ENCODE data around the gene PLEKHA6.

The PLEKHA6 gene

GRCh38 chr1:204359131-204359473 is 627 bp downstream of the PLEKHA6 start:
- Histone ChIP-seq H3K4me3 (ENCODE audit: low read length) (no peak overlapping the region), H4K20me1 (ENCODE audit: control insufficient read depth, insufficient read depth, low read depth, low read length) (no peaks in the 10 kb centered on the region), H3K27ac (ENCODE audit: low read depth, low read length) (no peak overlapping the region), H3K27me3 (ENCODE audit: control insufficient read depth, low read length) (peaks cover 40% of the 10 kb centered on the region), H3K9me2 (replicated peaks; ENCODE audit: control insufficient read depth, low read length) (no peaks in the 10 kb centered on the region), H3K9me3 (ENCODE audit: control insufficient read depth, insufficient read depth, low read length) (no peaks in the 10 kb centered on the region), H3K4me2 (ENCODE audit: low read length) (no peak overlapping the region), H3F3A (ENCODE audit: control insufficient read depth, insufficient read depth) (no peaks in the 10 kb centered on the region), H3K36me3 (ENCODE audit: control insufficient read depth, low read length) (no peaks in the 10 kb centered on the region), H3K4me1 (ENCODE audit: control insufficient read depth, low read length) (peaks cover 7% of the 10 kb centered on the region), H3K79me2 (ENCODE audit: control insufficient read depth, low read length) (no peaks in the 10 kb centered on the region)
- TF ChIP-seq CTCF (IDR thresholded peaks at IDR 0.05; ENCODE audit: low read depth, low read length, poor library complexity, severe bottlenecking) (no peak), EZH2phosphoT487 (IDR thresholded peaks at IDR 0.05; ENCODE audit: borderline replicate concordance, low read length) (no peak)

DNA sequence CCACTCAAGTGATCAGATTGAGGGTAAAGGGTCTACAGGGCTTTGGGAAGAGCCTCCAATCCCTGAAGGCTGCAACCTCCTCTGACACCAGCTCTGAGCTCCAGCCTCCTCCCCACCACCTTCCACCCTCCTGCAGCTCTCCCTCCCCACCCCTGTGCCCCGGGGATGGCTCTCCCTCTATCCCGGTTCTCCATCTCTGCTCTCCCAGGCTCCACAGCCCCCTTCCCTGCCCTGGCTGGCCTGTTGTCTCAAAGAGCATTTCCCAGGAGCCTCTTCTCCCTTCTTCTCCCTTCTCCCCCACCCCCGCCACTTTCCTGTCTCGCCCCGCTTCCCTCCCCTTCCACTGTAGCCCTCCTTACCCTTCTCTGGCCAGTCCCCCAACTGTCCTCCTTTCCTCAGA is 1.1 kb downstream of the PLEKHA6 start:
- H3K4me3 ChIP-seq (ENCODE audit: low read length) = no peak overlapping the region
- H3K9me3 ChIP-seq (ENCODE audit: control insufficient read depth, insufficient read depth, low read length) = no peaks in the 10 kb centered on the region
- H3K27ac ChIP-seq (ENCODE audit: low read depth, low read length) = no peak overlapping the region
- peaks cover 7% of the 10 kb centered on the region for H3K4me1 ChIP-seq (ENCODE audit: control insufficient read depth, low read length)
- H3K4me2 ChIP-seq (ENCODE audit: low read length) = no peak overlapping the region
- H3K36me3 ChIP-seq (ENCODE audit: control insufficient read depth, low read length) = no peaks in the 10 kb centered on the region
- H3K9me2 ChIP-seq (replicated peaks; ENCODE audit: control insufficient read depth, low read length) = no peaks in the 10 kb centered on the region
- no peaks in the 10 kb centered on the region for H3F3A ChIP-seq (ENCODE audit: control insufficient read depth, insufficient read depth)
- peaks cover 40% of the 10 kb centered on the region for H3K27me3 ChIP-seq (ENCODE audit: control insufficient read depth, low read length)
- no peaks in the 10 kb centered on the region for H3K79me2 ChIP-seq (ENCODE audit: control insufficient read depth, low read length)
- TF ChIP-seq CTCF (IDR thresholded peaks at IDR 0.05; ENCODE audit: low read depth, low read length, poor library complexity, severe bottlenecking) (no peak), EZH2phosphoT487 (IDR thresholded peaks at IDR 0.05; ENCODE audit: borderline replicate concordance, low read length) (no peak)
- no peaks in the 10 kb centered on the region for H4K20me1 ChIP-seq (ENCODE audit: control insufficient read depth, insufficient read depth, low read depth, low read length)

GRCh38 chr1:204357551-204358490 is 1.9 kb downstream of the PLEKHA6 start:
- Histone ChIP-seq H3K79me2 (ENCODE audit: control insufficient read depth, low read length) (no peaks in the 10 kb centered on the region), H3K4me2 (ENCODE audit: low read length) (no peak overlapping the region), H3K4me1 (ENCODE audit: control insufficient read depth, low read length) (no peaks in the 10 kb centered on the region), H3K27me3 (ENCODE audit: control insufficient read depth, low read length) (peaks cover 33% of the 10 kb centered on the region), H3K9me2 (replicated peaks; ENCODE audit: control insufficient read depth, low read length) (no peaks in the 10 kb centered on the region), H3F3A (ENCODE audit: control insufficient read depth, insufficient read depth) (no peaks in the 10 kb centered on the region), H3K27ac (ENCODE audit: low read depth, low read length) (no peak overlapping the region), H3K9me3 (ENCODE audit: control insufficient read depth, insufficient read depth, low read length) (no peaks in the 10 kb centered on the region), H3K4me3 (ENCODE audit: low read length) (no peak overlapping the region), H3K36me3 (ENCODE audit: control insufficient read depth, low read length) (no peaks in the 10 kb centered on the region), H4K20me1 (ENCODE audit: control insufficient read depth, insufficient read depth, low read depth, low read length) (no peaks in the 10 kb centered on the region)
- TF ChIP-seq CTCF (IDR thresholded peaks at IDR 0.05; ENCODE audit: low read depth, low read length, poor library complexity, severe bottlenecking) = no peak

Data from DOHH2 (cell line).